Cardiac muscle cell (in vitro differentiated cells and primary cell): Measurements from ENCODE around the gene SFXN2. TPM values are rescaled to one million over a fixed set of nuclear protein-coding genes. Genes with fewer than 3 reads are reported as not detected.
"Not testable (repeated sequence)": the region's sequence is repeated elsewhere in the genome, so short reads cannot be mapped to it uniquely, and the experiment has no call there.

ENCODE experiments used
- DNase-seq, 2 donors: peaks; one replicate each; pipeline versions ENCODE4 v3.0.0 to v3.0.0-alpha.2; 2010 to 2017; ENCODE audit warnings: low read depth in 1 of 2, low spot score in 1 of 2
- H3K27ac ChIP-seq: fragments of 200-600 bp; sonication (generic); 2 replicates; pipeline ENCODE4 v1.5.1; 2016
- H3K27me3 ChIP-seq: fragments of 200-600 bp; sonication (generic); 2 replicates; pipeline ENCODE4 v1.6.0; 2016; ENCODE audit warnings: control low read depth
- H3K36me3 ChIP-seq: fragments of 200-600 bp; sonication (generic); 2 replicates; pipeline ENCODE4 v1.5.1; 2016; ENCODE audit warnings: control low read depth
- H3K4me1 ChIP-seq: fragments of 200-600 bp; sonication (generic); 2 replicates; pipeline ENCODE4 v1.8.1; 2017; ENCODE audit warnings: low read depth, mild to moderate bottlenecking, mixed run types
- H3K4me3 ChIP-seq: fragments of 200-600 bp; sonication (generic); 2 replicates; pipeline ENCODE4 v1.5.1; 2016; ENCODE audit warnings: mild to moderate bottlenecking
- H3K9me3 ChIP-seq: fragments of 200-600 bp; sonication (generic); 2 replicates; pipeline ENCODE4 v1.5.1; 2017; ENCODE audit warnings: low read depth, mild to moderate bottlenecking, control low read depth
- CTCF ChIP-seq: IDR thresholded peaks from 2 replicates; pipeline ENCODE4 v1.5.1; 2012; ENCODE audit warnings: low read depth, mild to moderate bottlenecking, low read length
- polyA plus RNA-seq: library from polyadenylated mRNA; unstranded; fragments of >200 nt; fragmentation: Nextera tagmentation; extraction: Ambion mirVana; gene quantifications from 2 replicates; pipeline ENCODE4 v1.2.1, GENCODE V29; 2016
- total RNA-seq: library from RNA; depleted of rRNA; stranded (reverse); fragments of >200 nt; gene quantifications from 2 replicates; pipeline ENCODE4 v1.2.3, GENCODE V29; 2016

The SFXN2 gene
- total and polyA plus RNA-seq, 2 experiments from 2014 or later: 14.2 to 18.6 TPM

GRCh38 chr10:102735065-102735562 is 20.7 kb downstream of the SFXN2 start:
- no peak for TF ChIP-seq CTCF
- Histone ChIP-seq H3K27ac (no peak overlapping the region), H3K4me1 (no peaks in the 10 kb centered on the region), H3K4me3 (no peak overlapping the region), H3K27me3 (no peaks in the 10 kb centered on the region), H3K9me3 (no peaks in the 10 kb centered on the region), H3K36me3 (peaks cover 15% of the 10 kb centered on the region)
- no peak for DNase-seq

- DNase-seq: no peak
- TF ChIP-seq CTCF: no peak
- Histone ChIP-seq H3K9me3 (no peaks in the 10 kb centered on the region), H3K27ac (peak overlapping the region; percentile 67), H3K36me3 (peaks cover 4% of the 10 kb centered on the region), H3K4me3 (no peak overlapping the region), H3K4me1 (no peaks in the 10 kb centered on the region), H3K27me3 (no peaks in the 10 kb centered on the region)
These were observed 24.3 kb downstream of the SFXN2 start for GRCh38 chr10:102738692-102739121.

GRCh38 chr10:102740229-102740628 is 25.8 kb downstream of the SFXN2 start:
- H3K4me3 ChIP-seq: no peak overlapping the region

GRCh38 chr10:102741726-102742237 is 27.3 kb downstream of the SFXN2 start:
- no peak for DNase-seq
- H3K27me3 ChIP-seq: no peaks in the 10 kb centered on the region

More at GRCh38 chr10:102740229-102740628, 25.8 kb downstream of the SFXN2 start:
- DNase-seq: no peak
- Histone ChIP-seq H3K36me3 (peaks cover 4% of the 10 kb centered on the region), H3K9me3 (no peaks in the 10 kb centered on the region), H3K27me3 (no peaks in the 10 kb centered on the region), H3K4me1 (peaks cover 3% of the 10 kb centered on the region), H3K27ac (no peak overlapping the region)
- no peak for TF ChIP-seq CTCF

GRCh38 chr10:102742313-102742712 is 27.9 kb downstream of the SFXN2 start:
- not testable (repeated sequence) for DNase-seq, H3K9me3 ChIP-seq, H3K36me3 ChIP-seq, H3K27ac ChIP-seq, H3K27me3 ChIP-seq, H3K4me1 ChIP-seq, H3K4me3 ChIP-seq

More at GRCh38 chr10:102741726-102742237, 27.3 kb downstream of the SFXN2 start:
- Histone ChIP-seq H3K9me3 (no peaks in the 10 kb centered on the region), H3K27ac (no peak overlapping the region), H3K36me3 (peaks cover 4% of the 10 kb centered on the region), H3K4me1 (peaks cover 3% of the 10 kb centered on the region), H3K4me3 (no peak overlapping the region)
- no peak for TF ChIP-seq CTCF

GRCh38 chr10:102743078-102743587 is 28.7 kb downstream of the SFXN2 start:
- Histone ChIP-seq H3K36me3 (no peaks in the 10 kb centered on the region), H3K27ac (no peak overlapping the region), H3K27me3 (no peaks in the 10 kb centered on the region), H3K9me3 (no peaks in the 10 kb centered on the region), H3K4me3 (peak overlapping the region; percentile 18), H3K4me1 (peaks cover 3% of the 10 kb centered on the region)
- no peak for DNase-seq
- no peak for TF ChIP-seq CTCF
